CD14-positive monocyte (primary cell): ENCODE measurements around the gene PDXDC1. TPM values are rescaled to one million over a fixed set of nuclear protein-coding genes. Genes with fewer than 3 reads are reported as not detected.
"Not testable (repeated sequence)": the region's sequence is repeated elsewhere in the genome, so short reads cannot be mapped to it uniquely, and the experiment has no call there.

Experiments
- DNase-seq, 3 donors: peaks; one replicate each; pipeline ENCODE4 v3.0.0-alpha.2; 2011 to 2022
- H2AFZ ChIP-seq: 2 replicates; pipeline ENCODE4 v1.6.0; 2012; ENCODE audit warnings: mild to moderate bottlenecking, low read depth, low read length, inconsistent platforms; ENCODE audit not compliant: insufficient read depth, poor library complexity, severe bottlenecking
- H3K27ac ChIP-seq, 2 donors: 1 replicate in 1 of 2; 2 replicates in 1 of 2; pipeline ENCODE4 v1.5.1; 2012 to 2013; ENCODE audit warnings: low read length in 2 of 2, control low read depth in 1 of 2, inconsistent platforms in 1 of 2, low read depth in 1 of 2, mild to moderate bottlenecking in 1 of 2
- H3K27me3 ChIP-seq, 2 donors: one replicate each; pipeline versions ENCODE4 v1.6.0 to v1.6.1; 2011 to 2013; ENCODE audit warnings: low read length in 2 of 2; ENCODE audit not compliant: control insufficient read depth in 2 of 2, insufficient read depth in 2 of 2
- H3K36me3 ChIP-seq, 2 donors: replicated peaks in 1 of 2; 1 replicate in 1 of 2; 2 replicates in 1 of 2; pipeline versions ENCODE4 v1.5.1 to v1.6.1; 2012 to 2013; ENCODE audit warnings: low read length in 2 of 2, control low read depth in 1 of 2, inconsistent platforms in 1 of 2, mild to moderate bottlenecking in 1 of 2; ENCODE audit not compliant: insufficient read depth in 2 of 2, control insufficient read depth in 1 of 2
- H3K4me1 ChIP-seq, 2 donors: 1 replicate in 1 of 2; 2 replicates in 1 of 2; pipeline versions ENCODE4 v1.5.1 to v1.6.1; 2012 to 2013; ENCODE audit warnings: low read length in 2 of 2, control low read depth in 1 of 2, inconsistent platforms in 1 of 2, mild to moderate bottlenecking in 1 of 2, moderate library complexity in 1 of 2; ENCODE audit not compliant: insufficient read depth in 2 of 2, control insufficient read depth in 1 of 2
- H3K4me2 ChIP-seq: replicated peaks from 2 replicates; pipeline ENCODE3; 2012; ENCODE audit warnings: low read length, moderate library complexity, mild to moderate bottlenecking; ENCODE audit not compliant: poor library complexity, severe bottlenecking; ENCODE audit errors: extremely low read depth
- H3K4me3 ChIP-seq, 3 experiments: fragments of 200-600 bp in 1 of 3; sonication (generic) in 1 of 3; replicated peaks in 1 of 3; 1 replicate in 2 of 3; 2 replicates in 1 of 3; pipeline ENCODE4 v1.5.1; 2011 to 2013; ENCODE audit warnings: low read length in 3 of 3, mild to moderate bottlenecking in 3 of 3, control low read depth in 2 of 3, low read depth in 2 of 3, inconsistent platforms in 1 of 3, moderate library complexity in 1 of 3
- H3K79me2 ChIP-seq: 2 replicates; pipeline ENCODE4 v1.6.0; 2012; ENCODE audit warnings: mild to moderate bottlenecking, control low read depth, inconsistent platforms, low read length, moderate library complexity; ENCODE audit not compliant: insufficient read depth
- H3K9ac ChIP-seq: 2 replicates; pipeline ENCODE4 v1.6.0; 2017; ENCODE audit warnings: low read length, mild to moderate bottlenecking; ENCODE audit not compliant: insufficient read depth, poor library complexity, severe bottlenecking
- H3K9me3 ChIP-seq, 2 donors: replicated peaks in 1 of 2; 1 replicate in 1 of 2; 2 replicates in 1 of 2; pipeline versions ENCODE4 v1.5.1 to v1.6.1; 2012 to 2013; ENCODE audit warnings: low read length in 2 of 2, control low read depth in 1 of 2; ENCODE audit not compliant: control insufficient read depth in 1 of 2, insufficient read depth in 1 of 2
- H4K20me1 ChIP-seq: 2 replicates; pipeline ENCODE4 v1.6.0; 2012; ENCODE audit warnings: mild to moderate bottlenecking, low read length, control low read depth, moderate library complexity; ENCODE audit not compliant: insufficient read depth
- H3K27ac Mint-ChIP-seq, 7 donors: one replicate each; pipeline ENCODE4 v1.8.0; 2020; ENCODE audit warnings: mild to moderate bottlenecking in 7 of 7, mixed read lengths in 7 of 7, moderate library complexity in 6 of 7, inconsistent platforms in 2 of 7
- H3K27me3 Mint-ChIP-seq, 3 donors: one replicate each; pipeline ENCODE4 v1.8.0; 2021 to 2022; ENCODE audit warnings: low read depth in 3 of 3, mild to moderate bottlenecking in 3 of 3, mixed read lengths in 3 of 3, moderate library complexity in 3 of 3, inconsistent platforms in 1 of 3
- H3K36me3 Mint-ChIP-seq, 2 donors: one replicate each; pipeline ENCODE4 v1.8.0; 2020; ENCODE audit warnings: mixed read lengths in 2 of 2, inconsistent platforms in 1 of 2, mild to moderate bottlenecking in 1 of 2
- H3K4me1 Mint-ChIP-seq: one replicate; pipeline ENCODE4 v1.8.0; 2020; ENCODE audit warnings: mild to moderate bottlenecking, mixed read lengths
- H3K4me3 Mint-ChIP-seq, 2 donors: one replicate each; pipeline ENCODE4 v1.8.0; 2020; ENCODE audit warnings: mild to moderate bottlenecking in 2 of 2, mixed read lengths in 2 of 2, moderate library complexity in 1 of 2
- H3K9me3 Mint-ChIP-seq, 7 donors: one replicate each; pipeline ENCODE4 v1.8.0; 2020 to 2022; ENCODE audit warnings: mixed read lengths in 7 of 7, mild to moderate bottlenecking in 6 of 7, moderate library complexity in 6 of 7, inconsistent platforms in 2 of 7
- WGBS: methylation state at CpG from one replicate; pipeline ENCODE4 v1.1.5; 2013; ENCODE audit warnings: missing lambda C conversion rate; ENCODE audit not compliant: insufficient coverage; 5-methylcytosine and 5-hydroxymethylcytosine counted together
- intact Hi-C, 2 donors: fragments of 100-400 bp; cut with micrococcal nuclease; formaldehyde crosslinking; loops; one replicate each; pipeline versions ENCODE4 v1.15.0 to v1.15.1; 2023
- polyA plus RNA-seq, 3 donors: library from polyadenylated mRNA; depleted of rRNA in 1 of 3; unstranded in 2 of 3; stranded (reverse) in 1 of 3; fragments of 300-500 nt in 2 of 3; fragments of >200 nt in 1 of 3; fragmentation: Illumina TruSeq in 2 of 3; gene quantifications; 1 replicate in 2 of 3; 2 replicates in 1 of 3; pipeline ENCODE4 v1.2.3, GENCODE V29; 2012 to 2021
- TF ChIP-seq, protein P1 (sequence below): fragments of 200-600 bp; IDR thresholded peaks from one replicate; pipeline ENCODE4 v1.8.0; 2022; ENCODE audit warnings: antibody characterized with exemption, mild to moderate bottlenecking

PDXDC1 gene
- polyA plus RNA-seq, 3 donors: 22.3 to 50.1 (median 36.0) TPM

DNA sequence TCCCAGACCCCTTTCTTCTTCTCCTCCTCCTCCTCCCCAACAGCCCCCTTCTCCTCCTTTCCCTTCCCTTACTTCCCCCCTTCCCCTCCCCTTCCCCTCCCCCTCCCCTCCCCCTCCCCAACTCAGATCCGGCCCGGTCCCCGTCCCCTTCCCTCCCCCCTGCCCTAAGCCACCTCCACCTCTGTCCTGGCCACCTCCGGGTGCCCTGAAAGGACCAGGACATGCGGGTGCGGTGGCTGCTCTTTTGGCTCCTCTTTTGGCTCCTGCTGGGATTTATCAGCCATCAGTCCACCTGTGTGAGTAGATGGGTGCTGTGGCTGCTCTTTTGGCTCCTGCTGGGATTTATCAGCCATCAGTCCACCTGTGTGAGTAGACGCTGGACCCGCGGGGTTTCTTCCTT lies 36.8 kb upstream of the PDXDC1 start:
- H3K27ac ChIP-seq, H3K9ac ChIP-seq, H3K4me3 ChIP-seq, DNase-seq, H3K27me3 ChIP-seq, H3K27ac Mint-ChIP-seq, H3K36me3 ChIP-seq, H3K4me2 ChIP-seq, H3K36me3 Mint-ChIP-seq, H4K20me1 ChIP-seq, H3K4me1 Mint-ChIP-seq, H2AFZ ChIP-seq, H3K9me3 ChIP-seq, H3K79me2 ChIP-seq, intact Hi-C loops, H3K9me3 Mint-ChIP-seq, H3K27me3 Mint-ChIP-seq, H3K4me1 ChIP-seq, H3K4me3 Mint-ChIP-seq: not testable (repeated sequence)
- no CpG with 5 or more reads among the region's 9 CpGs for WGBS

DNA sequence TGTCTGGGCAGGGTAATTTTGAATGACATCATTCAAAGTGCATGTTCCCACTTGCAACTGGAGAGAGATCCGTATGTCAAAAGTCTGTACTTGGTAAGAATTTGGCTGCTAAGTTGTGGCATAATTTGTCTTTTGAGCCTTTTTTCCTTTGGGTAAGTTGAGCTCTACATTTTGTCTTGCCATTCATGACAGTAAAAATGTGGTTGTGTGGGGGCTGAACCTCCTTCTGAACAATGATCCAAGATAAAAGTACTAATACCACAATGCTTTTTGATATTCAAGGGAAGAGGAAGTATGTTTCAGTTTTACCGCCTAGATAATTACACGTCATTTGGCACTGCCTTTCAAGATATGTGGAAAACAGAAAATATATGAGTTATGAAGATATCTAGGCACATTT lies 32.1 kb upstream of the PDXDC1 start:
- H3K79me2 ChIP-seq, H3K36me3 ChIP-seq, H3K27me3 ChIP-seq, H3K4me2 ChIP-seq, H3K4me1 ChIP-seq, H3K27ac Mint-ChIP-seq, H2AFZ ChIP-seq, intact Hi-C loops, H3K4me3 ChIP-seq, DNase-seq, H3K4me1 Mint-ChIP-seq, H3K4me3 Mint-ChIP-seq, H3K27me3 Mint-ChIP-seq, H3K9me3 ChIP-seq, H3K9me3 Mint-ChIP-seq, H3K36me3 Mint-ChIP-seq, H3K27ac ChIP-seq, H3K9ac ChIP-seq, H4K20me1 ChIP-seq: not testable (repeated sequence)
- WGBS: no CpG with 5 or more reads among the region's 3 CpGs

DNA sequence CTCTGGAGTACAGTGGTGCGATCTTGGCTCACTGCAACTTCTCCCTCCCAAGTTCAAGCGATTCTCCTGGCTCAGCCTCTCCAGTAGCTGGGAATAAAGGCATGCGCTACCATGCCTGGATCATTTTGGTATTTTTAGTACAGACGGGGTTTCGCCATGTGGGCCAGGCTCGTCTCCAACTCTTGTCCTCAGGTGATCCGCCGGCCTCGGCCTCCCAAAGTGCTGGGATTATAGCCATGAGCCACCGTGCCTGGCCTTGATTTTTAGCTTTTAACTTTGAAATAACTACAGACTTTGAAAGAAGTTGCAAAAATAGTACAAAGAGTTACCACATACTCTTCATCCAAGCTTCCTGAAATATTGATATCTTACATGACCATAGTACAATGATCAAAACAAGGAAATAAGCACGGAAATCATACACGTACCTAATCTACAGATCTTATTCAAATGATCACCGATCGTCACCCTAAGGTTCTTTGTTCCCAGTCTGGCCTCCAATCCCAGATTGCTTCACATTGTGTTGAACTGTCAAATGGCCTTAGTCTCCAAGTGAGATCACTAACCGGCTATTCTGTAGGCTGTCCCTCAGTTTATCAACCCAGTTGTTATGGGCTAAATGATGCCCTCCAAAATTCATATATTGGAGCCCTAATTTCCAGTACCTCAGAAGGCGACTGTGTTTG lies 19.1 kb upstream of the PDXDC1 start:
- Mint-ChIP-seq H3K36me3 (no peaks in the 10 kb centered on the region), H3K4me1 (peaks cover 7% of the 10 kb centered on the region), H3K4me3 (no peak overlapping the region), H3K9me3 (peaks cover 0 to 2% (median 0%) of the 10 kb centered on the region in 7 donors), H3K27ac (no peak overlapping the region), H3K27me3 (peaks cover 5 to 6% (median 5%) of the 10 kb centered on the region in 3 donors)
- Histone ChIP-seq H3K4me2 (no peak overlapping the region), H3K27ac (no peak overlapping the region), H3K36me3 (no peaks in the 10 kb centered on the region), H3K9me3 (no peaks in the 10 kb centered on the region), H3K4me3 (no peak overlapping the region), H4K20me1 (no peaks in the 10 kb centered on the region), H3K4me1 (no peaks in the 10 kb centered on the region), H3K27me3 (no peaks in the 10 kb centered on the region), H2AFZ (no peak overlapping the region), H3K79me2 (no peaks in the 10 kb centered on the region), H3K9ac (no peak overlapping the region)
- no peak for DNase-seq
- intact Hi-C loops: no loop called here
- TF ChIP-seq, protein P1, sequence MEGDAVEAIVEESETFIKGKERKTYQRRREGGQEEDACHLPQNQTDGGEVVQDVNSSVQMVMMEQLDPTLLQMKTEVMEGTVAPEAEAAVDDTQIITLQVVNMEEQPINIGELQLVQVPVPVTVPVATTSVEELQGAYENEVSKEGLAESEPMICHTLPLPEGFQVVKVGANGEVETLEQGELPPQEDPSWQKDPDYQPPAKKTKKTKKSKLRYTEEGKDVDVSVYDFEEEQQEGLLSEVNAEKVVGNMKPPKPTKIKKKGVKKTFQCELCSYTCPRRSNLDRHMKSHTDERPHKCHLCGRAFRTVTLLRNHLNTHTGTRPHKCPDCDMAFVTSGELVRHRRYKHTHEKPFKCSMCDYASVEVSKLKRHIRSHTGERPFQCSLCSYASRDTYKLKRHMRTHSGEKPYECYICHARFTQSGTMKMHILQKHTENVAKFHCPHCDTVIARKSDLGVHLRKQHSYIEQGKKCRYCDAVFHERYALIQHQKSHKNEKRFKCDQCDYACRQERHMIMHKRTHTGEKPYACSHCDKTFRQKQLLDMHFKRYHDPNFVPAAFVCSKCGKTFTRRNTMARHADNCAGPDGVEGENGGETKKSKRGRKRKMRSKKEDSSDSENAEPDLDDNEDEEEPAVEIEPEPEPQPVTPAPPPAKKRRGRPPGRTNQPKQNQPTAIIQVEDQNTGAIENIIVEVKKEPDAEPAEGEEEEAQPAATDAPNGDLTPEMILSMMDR: no peak
- 93% methylated on average over 15 of the region's 16 CpGs for WGBS
